GM13976 (cell line): ENCODE results near the gene TMEM190.
A peak's percentile ranks its signal among the peaks of the same experiment; 100 is the strongest.

Source experiments
- DNase-seq: peaks from one replicate; pipeline ENCODE4 v3.0.0; 2012; ENCODE audit warnings: low spot score
- in situ Hi-C: fragments of 300-500 bp; cut with MboI; formaldehyde crosslinking; loops from one replicate; pipeline ENCODE4 v1.12.0; 2022; ENCODE audit warnings: low sequenced_read_pairs, mixed read lengths, inconsistent platforms; ENCODE audit not compliant: unreplicated experiment
- TF ChIP-seq, protein P1 (sequence below): IDR thresholded peaks from 2 replicates; pipeline ENCODE4 v1.5.1; 2012; ENCODE audit warnings: borderline replicate concordance, mild to moderate bottlenecking; ENCODE audit not compliant: insufficient read depth; ENCODE audit errors: extremely low read depth, missing control alignments, control extremely low read depth

The TMEM190 gene

DNA sequence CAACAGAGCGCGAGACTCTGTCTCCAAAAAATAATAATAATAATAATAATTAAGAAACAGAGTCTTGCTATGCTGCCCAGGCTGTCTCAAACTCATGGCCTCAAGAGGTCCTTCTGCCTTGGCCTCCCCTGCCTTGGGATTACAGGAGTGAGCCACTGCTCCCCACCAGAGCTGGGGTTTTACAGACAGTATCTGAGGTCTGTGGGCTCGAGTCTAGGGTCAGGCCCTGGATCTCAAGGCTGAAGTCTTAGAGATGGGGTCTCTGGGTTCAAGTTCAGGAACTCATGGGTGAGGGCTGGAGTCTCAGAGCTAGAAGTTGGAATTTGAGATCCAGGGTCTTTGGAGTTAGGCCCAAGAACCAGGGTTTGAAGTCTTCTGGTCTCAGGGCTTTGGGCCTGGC, 9.8 kb upstream of the TMEM190 start:
- DNase-seq: no peak
- in situ Hi-C loops: no loop called here
- TF ChIP-seq, protein P1, sequence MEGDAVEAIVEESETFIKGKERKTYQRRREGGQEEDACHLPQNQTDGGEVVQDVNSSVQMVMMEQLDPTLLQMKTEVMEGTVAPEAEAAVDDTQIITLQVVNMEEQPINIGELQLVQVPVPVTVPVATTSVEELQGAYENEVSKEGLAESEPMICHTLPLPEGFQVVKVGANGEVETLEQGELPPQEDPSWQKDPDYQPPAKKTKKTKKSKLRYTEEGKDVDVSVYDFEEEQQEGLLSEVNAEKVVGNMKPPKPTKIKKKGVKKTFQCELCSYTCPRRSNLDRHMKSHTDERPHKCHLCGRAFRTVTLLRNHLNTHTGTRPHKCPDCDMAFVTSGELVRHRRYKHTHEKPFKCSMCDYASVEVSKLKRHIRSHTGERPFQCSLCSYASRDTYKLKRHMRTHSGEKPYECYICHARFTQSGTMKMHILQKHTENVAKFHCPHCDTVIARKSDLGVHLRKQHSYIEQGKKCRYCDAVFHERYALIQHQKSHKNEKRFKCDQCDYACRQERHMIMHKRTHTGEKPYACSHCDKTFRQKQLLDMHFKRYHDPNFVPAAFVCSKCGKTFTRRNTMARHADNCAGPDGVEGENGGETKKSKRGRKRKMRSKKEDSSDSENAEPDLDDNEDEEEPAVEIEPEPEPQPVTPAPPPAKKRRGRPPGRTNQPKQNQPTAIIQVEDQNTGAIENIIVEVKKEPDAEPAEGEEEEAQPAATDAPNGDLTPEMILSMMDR: no peak

DNA sequence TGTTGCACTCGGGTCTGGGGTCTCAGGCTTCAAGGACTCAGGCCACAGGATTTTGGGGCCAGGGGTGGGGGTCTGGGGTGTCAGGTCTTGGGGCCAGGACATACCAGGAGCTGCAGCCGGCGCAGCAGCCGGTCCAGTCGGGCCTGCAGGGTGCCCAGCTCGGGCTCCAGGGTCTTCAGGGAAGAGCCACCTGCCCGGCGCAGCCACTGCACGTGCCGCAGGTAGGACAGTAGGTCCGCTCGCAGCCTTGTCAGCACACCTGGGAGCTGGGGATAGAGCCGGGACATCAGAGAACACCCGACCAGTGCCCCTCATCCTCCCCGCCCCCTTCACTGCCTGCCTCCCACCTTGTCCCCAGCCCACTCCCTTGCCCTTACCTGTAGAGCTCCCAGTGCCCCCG, 8.5 kb upstream of the TMEM190 start:
- in situ Hi-C loops: no loop called here
- TF ChIP-seq, protein P1: no peak
- DNase-seq: no peak

DNA sequence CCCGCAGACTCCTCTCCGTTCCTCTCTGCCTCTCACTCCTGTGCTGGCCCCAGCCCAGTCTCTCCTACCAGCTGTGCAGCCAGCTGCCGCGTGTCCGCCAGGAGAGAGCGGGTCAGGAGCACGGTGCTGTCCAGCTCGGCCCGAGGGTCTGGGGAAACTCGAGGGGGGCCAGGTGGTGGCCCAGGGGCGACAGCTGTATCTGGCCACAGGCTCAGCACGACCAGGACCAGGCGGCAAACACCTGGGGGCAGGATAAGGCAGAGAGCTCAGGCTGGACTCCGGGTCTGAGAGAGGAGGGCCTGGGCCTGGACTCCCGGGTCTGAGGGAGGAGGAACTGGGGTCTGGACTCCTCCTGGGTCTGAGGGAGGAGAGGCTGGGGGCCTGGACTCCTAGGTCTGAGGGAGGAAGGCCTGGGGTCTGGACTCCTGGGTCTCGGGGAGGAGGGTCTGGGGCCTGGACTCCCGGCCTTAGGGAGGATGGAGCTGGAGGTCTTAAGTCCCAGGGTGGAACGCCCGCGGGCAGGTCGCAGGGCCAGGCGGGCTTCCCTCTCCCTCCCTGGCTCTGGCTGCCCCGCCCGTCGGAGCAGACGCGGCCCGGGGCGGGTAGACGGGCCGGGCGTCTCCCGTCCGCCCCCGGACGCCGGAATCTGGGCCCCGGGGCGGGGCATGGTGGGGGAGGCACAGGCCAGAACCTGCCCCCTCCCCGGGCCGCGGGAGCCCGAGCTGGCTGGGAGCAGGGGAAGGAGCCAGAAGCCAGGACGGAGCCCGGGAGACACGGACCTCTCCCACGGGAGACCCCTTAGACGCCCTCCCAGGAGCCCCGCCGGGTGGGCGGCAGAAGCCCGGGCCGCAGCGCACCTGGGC, 7.7 kb upstream of the TMEM190 start:
- DNase-seq: peak; percentile 65
- in situ Hi-C loops: no loop called here

DNA sequence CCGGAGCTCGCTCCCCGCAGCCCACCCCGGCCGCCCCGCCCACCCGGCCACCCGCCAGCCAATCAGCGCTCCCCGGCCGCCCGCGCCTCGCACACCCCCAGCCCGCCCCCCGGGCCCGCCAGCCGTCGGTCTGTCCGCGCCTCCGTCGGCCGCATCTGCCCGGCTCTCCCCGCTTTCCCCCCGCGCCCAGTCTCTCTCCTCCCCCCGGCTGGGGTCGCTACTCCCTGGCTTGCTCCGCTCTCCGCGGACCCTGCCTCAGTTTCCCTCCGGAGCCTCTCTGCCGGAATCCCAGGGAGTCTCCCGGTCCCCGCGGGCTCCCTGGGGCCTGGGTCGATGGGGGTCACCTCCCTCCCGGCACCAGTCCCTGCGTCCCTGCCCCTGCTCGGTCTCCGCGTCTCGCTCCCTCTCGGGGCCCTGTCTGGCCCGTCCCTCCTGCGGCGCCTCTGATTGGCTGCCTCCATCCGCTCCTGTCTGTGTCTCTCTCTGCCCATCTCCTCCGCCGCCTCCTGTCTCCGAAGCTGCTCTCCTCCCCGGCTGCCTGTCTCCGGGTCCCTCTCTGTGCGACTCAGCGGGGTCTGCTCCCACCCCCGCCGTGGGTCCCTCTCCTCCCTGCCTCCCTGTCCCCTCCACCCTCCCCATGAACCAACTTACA, 6.8 kb upstream of the TMEM190 start:
- TF ChIP-seq, protein P1: no peak
- in situ Hi-C loops: no loop called here
- peak; percentile 71 for DNase-seq

More for the DNA sequence above, 7.7 kb upstream of the TMEM190 start:
- TF ChIP-seq, protein P1: no peak

DNA sequence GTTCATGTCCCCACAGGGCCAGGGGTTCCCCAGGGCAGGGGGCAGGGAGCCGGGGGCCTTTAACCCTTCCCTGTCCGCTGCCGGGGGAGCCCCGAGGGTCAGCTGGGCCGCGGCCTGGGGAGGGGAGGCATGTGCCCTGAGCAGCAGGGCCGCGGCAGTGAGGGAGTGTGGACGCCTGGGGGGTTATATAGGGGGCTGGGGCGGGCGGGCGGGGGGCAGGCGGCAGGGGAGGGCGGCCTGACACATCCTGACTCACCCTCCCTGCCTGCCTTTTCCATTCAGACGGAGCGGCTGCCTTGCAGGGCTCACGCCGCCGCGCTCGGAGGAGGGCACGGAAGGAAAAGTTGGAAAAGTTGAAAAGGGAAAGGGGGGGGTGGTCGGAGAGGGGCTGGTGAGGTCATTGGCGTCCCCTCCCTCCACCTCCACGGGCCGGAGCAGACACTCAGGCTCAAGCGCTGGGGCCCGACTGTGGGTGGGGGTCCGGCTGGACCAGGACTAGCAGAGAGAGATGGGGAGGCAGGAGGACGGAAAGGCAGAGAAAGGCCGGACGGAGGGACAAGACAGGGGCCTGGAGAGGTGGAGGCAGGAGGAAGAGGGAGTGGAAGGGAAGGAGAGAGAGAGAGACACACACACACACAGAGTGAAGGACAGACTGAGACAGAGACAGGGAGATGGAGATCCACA, 6.2 kb upstream of the TMEM190 start, which contains the start of gene IL11:
TSS of gene IL11 (minus strand) at position 159 of the 684 bp plus-strand sequence. CDS start at position 6, 153 bp downstream.
- no peak for DNase-seq
- TF ChIP-seq, protein P1: no peak
- in situ Hi-C loops: no loop called here

DNA sequence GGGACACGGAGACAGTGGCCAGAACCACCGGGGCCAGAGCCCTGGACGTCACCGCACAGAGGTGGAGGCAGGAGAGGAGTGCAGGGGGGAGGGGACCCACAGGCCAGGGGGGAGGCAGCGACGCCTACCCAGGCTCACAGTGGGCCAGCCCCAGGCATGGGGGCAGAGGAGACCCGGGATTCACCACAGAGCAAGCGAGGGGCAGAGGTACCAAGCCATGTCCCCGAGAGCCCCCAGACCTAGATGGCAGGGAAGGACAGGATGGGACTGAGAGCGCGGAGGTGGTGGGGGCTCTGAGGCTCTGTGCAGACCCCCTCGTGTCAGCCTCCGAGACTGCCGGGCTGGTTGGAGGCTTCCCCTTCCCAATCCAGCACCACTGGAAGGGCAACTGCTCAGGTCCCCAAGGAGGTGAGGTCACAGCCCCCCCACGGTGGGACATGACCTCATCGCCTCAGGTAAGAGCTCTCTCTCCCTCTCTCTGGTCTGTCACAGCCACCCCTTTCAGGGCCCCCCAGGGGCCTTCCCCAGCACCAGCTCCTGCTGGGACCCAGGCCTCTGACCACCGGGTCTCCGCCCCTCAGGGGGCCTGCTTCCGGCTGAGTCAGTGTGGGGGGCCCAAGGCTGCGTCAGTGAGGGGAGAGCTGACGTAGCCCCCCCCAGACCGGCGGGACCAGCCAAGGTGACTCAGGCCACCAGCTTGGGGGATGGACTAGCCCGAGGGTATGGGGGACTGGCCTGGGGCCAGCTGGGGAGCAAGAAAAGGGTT, 4.1 kb upstream of the TMEM190 start:
- TF ChIP-seq, protein P1: no peak
- in situ Hi-C loops: no loop called here
- DNase-seq: no peak
